Muscle of back (tissue), 11 donors: ENCODE results near the gene PRAC1. TPM values are rescaled to one million over a fixed set of nuclear protein-coding genes. Genes with fewer than 3 reads are reported as not detected.

ENCODE experiments used
- DNase-seq, 3 donors: peaks; one replicate each; pipeline versions ENCODE4 v3.0.0 to v3.0.0-alpha.2; 2013
- polyA plus RNA-seq, 10 donors: library from polyadenylated mRNA; unstranded; fragments of 120-200 nt; gene quantifications; one replicate each; pipeline ENCODE4 v1.2.1, GENCODE V29; 2013; ENCODE audit not compliant: insufficient read length in 10 of 10

Gene PRAC1
- polyA plus RNA-seq, 10 donors: not detected

- DNase-seq: no peak
Observed at GRCh38 chr17:48747445-48748363, 25.4 kb upstream of the PRAC1 start.

GRCh38 chr17:48746916-48747444, 24.7 kb upstream of the PRAC1 start:
- DNase-seq: no peak

- DNase-seq: no peak
Observed at GRCh38 chr17:48745381-48746275, 23.3 kb upstream of the PRAC1 start.

GRCh38 chr17:48740537-48740936, 18.2 kb upstream of the PRAC1 start:
- no peak for DNase-seq

GRCh38 chr17:48738803-48739526, 16.6 kb upstream of the PRAC1 start:
- no peak for DNase-seq

- DNase-seq: no peak
Observed at GRCh38 chr17:48738424-48738802, 16.1 kb upstream of the PRAC1 start.

GRCh38 chr17:48737330-48738043, 15.2 kb upstream of the PRAC1 start:
- DNase-seq: no peak

- no peak for DNase-seq
Observed at GRCh38 chr17:48735062-48735351, 12.7 kb upstream of the PRAC1 start.

GRCh38 chr17:48734333-48735061, 12.2 kb upstream of the PRAC1 start:
- no peak for DNase-seq

- DNase-seq: no peak
Observed at GRCh38 chr17:48733632-48734328, 11.5 kb upstream of the PRAC1 start.

GRCh38 chr17:48732688-48733629, 10.6 kb upstream of the PRAC1 start:
- DNase-seq: no peak

- DNase-seq: no peak
Observed at GRCh38 chr17:48731355-48731754, 9.0 kb upstream of the PRAC1 start.

- DNase-seq: no peak
Observed at GRCh38 chr17:48730240-48730550, 7.9 kb upstream of the PRAC1 start.

GRCh38 chr17:48729335-48730239, 7.3 kb upstream of the PRAC1 start:
- DNase-seq: no peak

- no peak for DNase-seq
Observed at GRCh38 chr17:48728232-48729231, 6.2 kb upstream of the PRAC1 start, which contains the start of gene HOXB13. Gene HOXB13, minus strand, starts transcription at chr17:48728750. Its CDS starts 157 bp downstream, at chr17:48728593.

GRCh38 chr17:48727415-48728175, 5.3 kb upstream of the PRAC1 start:
- no peak for DNase-seq
